Measurements from ENCODE around the gene TERT.
A peak's percentile ranks its signal among the peaks of the same experiment; 100 is the strongest.

TERT gene

DNA sequence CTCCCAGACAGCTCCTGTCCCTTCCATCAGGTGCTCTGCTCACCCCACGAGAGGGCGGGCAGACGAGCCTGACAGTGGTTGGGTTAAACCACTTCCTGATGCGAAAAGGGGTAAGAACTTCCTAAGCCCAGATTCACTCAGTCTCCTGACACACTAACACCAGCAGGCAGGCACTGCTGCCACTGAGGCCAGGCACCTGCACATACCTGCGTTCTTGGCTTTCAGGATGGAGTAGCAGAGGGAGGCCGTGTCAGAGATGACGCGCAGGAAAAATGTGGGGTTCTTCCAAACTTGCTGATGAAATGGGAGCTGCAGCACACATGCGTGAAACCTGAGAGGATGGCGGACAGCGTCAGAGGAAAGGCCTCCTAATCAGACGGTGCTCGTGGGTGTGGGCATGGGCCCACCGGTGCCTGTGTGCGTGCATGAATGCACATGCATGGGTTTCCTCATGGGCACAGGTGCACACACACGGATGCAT, 39.7 kb downstream of the TERT start:
- DNase-seq, result peak; percentile 22

DNA sequence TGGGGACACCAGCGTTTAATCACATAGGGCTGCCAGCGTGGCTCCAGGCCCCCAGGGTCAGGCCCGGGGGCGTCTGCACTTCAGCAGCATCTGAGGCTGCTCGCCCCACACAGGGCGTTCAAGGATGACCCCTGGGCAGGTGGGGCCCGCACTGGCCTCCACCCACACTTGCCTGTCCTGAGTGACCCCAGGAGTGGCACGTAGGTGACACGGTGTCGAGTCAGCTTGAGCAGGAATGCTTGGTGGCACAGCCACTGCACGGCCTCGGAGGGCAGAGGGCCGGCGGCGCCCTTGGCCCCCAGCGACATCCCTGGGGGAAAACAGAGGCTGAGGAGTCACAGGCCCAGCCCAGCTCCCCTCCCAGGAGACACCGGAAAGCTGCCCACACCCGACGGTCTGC, 40.7 kb downstream of the TERT start:
- no peak for DNase-seq

DNA sequence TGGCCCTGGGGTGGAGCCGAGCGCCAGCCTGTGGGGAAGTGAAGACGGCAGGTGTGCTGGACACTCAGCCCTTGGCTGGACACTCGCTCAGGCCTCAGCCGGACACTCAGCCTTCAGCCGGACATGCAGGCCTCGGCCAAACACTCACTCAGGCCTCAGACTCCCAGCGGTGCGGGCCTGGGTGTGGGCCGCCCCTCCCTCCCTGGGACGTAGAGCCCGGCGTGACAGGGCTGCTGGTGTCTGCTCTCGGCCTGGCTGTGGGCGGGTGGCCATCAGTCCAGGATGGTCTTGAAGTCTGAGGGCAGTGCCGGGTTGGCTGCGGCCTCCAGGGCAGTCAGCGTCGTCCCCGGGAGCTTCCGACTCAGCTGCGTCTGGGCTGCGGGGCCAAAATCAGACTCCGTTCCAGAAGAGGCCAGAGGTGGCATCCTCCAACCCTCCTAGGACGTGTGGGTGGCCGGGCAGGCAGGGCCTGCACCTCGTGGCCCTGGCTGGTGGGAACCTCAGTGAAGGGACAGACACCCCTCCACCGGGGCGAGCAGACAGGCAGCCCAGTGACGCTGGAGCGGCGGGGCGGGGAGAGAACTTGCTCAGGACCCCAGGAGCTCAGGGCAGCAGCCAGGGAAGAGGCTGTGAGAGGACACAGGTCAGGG, 41.3 kb downstream of the TERT start:
- no peak for DNase-seq

DNA sequence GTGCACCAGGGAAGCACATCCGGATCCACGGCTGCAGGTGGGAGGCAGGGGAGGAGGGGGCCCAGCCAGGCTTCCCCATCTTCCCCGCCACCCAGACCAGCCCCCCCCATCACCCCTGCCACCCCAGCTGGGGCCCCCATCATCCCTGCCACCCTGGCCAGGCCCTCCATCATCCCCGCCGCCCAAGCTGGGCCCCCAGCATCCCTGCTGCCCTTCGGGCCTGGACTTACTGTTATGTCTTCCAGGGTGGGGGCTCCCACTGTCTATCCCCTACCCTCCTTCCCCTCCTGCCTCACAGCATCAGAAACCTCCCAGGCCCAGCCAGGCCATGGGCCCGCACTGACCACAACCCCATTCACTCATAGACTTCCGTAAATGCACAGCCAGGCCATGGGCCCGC, 42.2 kb downstream of the TERT start:
- DNase-seq, result no peak

DNA sequence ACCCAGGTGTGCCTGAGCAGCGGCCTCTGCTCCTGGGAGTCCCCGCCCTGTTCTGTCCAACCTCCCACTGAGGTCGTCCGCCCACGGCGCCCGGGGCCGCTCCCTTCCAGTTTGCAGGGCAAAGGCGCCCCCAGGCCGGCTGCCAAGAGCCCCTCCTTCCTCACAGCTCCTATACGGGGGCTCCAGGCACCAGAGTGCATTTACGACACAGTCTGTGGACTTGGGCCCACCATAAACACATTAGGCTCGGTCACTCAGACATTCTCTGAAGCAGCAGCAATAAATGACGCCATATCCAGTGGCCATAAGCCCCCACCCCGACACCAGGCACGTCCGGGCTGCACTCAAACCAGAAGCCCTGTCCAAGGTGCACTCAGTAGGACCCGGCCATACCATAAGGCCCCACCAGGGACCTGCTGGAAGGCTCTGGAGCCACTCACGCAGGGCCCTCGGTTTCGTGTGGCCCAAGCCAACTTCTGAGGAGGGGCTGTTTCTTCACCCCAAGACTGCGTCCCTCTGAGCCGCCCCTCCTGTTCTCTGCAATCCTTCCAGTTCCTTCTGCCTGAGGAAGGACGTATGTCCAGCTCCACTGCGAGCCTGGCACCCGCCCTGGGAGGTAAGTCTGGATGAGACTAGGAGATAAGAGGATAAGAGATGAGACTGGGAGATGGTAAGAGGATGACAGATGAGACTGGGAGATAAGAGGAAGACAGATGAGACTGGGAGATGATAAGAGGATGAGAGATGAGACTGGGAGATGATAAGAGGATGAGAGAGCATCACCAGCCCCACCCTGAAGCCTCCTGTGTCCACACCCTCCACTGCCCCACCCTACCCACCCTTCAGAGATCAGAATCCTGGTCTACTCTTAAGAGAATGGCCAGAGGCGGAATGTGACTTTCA, 42.9 kb downstream of the TERT start:
- DNase-seq, result no peak

DNA sequence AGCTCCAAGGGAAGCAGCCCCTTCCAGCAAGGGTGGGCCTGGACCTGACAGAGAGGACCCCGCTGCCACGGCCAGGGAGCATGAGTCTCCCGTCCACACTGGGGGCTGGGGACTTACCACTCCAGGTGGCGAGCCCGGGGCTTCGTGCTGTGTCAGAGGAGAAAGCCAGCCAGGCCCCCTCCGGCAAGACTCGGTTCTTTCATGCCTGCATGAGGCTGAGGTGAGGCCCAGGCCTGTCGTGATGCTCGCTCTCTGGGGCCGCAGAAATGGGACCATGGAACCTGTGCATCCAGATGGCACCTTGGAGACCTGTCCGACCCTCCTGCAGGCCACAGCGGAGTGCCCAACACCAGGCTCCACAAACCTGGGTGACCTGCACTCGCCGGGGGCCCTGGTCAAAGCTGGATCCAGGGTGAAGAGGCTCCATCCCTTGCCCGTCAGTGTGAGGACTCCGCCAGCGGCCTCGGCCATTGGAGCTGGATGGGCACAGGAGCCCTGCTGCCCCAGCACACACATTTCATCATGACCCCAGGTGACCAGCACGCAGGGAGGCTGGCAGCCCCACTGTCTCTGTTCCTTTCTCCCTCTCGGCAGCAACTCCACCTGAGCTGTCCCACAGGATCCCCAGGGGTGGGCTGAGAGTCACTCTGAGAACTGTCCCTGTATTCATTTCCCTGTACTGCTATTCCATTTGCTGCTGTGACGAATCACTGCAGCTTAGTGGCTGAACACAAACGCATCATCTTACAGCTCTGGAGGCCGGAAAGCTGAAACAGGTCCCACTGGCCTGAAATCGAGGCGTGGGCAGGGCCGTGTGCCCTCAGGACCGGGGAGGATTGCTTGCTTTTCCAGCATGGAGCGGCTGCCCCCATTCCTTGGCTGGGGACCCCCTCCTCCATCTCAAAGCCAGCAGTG, 45.2 kb downstream of the TERT start:
- no peak for DNase-seq

DNA sequence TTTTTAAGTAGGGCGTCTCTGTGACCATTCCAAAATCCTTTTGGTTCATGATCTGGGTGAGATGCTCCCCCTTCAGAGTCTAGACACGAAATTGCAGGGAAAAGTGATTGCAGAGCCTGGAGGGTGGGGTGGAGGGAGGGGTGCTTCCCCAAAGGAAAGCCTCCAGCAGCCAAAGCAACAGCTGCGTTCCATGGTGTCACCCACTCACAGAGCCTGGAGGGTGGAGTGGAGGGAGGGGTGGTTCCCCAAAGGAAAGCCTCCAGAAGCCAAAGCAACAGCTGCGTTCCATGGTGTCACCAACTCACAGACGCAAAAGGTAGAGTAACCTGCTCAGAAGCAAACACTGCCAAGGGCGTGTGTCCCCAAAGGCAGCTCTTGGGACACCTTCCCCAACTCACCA, 47.1 kb downstream of the TERT start:
- no peak for DNase-seq

DNA sequence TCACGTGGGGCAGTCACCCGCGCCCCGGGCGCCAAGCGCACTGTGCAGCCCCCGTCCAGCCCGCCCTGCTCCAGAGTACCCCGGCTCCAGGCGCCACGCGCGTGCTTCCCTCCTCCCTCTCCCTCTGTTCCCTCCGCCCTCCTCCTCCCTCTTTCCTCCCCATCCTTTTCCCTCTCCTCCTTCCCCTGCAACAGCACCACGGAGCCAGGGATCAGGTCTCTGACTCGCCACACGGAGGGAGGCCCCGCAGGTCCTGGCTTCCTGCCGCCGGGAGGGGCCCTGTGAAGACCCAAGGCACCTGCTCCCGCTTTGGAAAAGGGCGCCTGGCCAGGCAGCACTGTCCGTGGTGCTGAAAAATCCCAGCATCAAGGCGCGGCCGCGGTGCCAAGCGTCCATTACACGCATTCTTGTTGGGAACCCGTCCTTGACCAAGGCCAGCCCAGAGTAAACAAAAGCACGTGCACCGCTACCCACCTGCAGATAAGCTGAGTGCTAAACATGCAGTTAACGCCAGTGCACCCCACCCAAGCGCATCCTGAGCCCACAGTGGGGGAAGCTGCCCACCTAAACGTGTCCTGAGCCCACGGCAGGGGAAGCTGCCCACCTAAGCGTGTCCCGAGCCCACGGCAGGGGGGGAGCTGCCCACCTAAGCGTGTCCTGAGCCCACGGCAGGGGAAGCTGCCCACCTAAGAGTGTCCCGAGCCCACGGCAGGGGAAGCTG, 48.0 kb downstream of the TERT start:
- DNase-seq, result no peak

DNA sequence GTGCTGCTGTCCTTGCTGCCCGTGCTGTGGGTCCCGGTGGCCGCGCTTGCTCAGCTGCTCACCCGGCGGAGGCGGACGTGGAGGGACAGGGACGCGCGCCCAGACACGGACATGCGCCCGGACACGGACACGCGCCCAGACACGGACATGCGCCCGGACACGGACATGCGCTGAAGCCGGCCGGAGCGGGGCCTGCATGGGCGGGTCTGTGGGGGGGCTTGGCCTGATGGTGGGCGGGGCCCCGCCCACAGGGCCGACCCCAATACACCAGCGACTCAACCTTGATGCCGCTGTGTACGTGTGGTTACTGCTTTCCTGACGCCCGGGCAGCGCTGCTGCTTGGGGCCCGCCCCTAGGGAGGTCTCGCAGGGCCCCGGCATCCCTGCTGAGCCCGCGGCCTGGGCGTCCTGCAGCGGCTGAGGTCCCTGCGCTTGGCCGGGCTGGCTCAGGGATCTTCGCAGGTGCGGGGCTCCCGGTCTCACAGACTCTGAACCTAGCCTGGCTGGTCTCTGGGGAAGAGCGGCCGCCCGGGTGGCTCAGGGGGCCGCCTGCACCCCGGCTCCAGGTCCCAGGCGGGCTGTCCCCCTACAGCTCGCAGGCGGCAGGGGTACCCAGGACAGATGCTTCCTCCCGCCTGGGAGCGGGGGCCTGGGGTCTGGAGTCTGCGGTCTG, 48.8 kb downstream of the TERT start:
- DNase-seq, result no peak

DNA sequence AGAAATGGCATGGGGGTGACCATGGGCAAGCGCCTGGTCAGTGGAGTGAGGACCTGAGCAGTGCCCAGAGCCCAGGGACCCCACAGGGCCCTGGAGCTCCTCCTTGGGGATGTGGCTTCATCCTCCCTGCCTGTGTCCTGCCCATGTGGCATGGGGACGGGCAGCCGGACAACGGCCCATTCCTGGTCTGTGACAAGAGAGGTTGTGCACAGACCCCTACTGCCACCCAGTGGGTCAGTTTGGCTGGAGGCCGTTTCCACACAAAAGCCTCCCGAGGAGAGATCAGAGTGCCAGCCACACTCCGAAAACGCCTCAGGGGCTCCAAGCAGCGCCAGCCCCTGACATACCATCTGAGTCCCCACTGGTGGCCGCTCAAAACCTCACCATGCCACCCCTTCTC, 49.9 kb downstream of the TERT start:
- no peak for DNase-seq

DNA sequence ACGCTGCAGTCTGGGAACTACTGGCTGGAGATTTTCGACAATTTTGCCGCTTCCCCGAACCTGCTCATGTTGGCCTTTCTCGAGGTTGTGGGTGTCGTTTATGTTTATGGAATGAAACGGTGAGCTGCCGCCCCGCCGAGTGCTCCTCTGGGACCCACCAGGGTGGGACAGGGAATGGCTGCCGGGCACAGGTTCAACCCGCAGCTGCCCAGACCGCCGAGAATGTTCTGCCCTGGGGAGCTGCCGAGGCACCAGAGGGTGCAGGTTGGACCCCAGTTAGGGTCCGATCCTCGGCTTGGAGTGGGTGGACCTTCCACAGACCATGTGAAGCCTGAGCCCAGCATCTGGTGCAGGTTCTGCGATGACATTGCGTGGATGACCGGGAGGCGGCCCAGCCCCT, 50.6 kb downstream of the TERT start:
- no peak for DNase-seq

DNA sequence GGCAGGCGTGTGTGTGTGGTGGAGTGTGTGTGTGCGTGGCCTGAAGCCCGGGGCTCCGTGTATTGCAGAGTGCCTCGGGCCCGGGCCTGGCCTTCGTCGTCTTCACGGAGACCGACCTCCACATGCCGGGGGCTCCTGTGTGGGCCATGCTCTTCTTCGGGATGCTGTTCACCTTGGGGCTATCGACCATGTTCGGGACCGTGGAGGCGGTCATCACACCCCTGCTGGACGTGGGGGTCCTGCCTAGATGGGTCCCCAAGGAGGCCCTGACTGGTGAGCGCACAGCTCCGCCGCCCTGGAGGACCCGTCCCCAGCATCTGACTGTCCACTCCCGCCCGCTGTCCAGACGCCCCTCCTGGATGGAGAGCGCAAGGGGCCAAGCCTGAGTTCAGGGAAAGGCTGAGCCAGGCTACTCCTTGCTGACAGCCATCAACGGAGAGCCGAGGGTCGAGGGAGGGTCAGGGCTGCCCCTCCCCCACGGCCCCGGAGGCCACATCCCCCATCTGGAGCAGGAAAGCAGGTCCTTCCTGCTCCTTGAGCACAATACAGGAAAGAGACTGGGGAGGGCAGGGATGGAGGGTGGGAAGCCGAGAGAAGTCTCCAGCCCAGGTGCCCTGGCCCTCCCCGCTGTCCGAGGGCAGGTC, 51.3 kb downstream of the TERT start:
- DNase-seq, result no peak

DNA sequence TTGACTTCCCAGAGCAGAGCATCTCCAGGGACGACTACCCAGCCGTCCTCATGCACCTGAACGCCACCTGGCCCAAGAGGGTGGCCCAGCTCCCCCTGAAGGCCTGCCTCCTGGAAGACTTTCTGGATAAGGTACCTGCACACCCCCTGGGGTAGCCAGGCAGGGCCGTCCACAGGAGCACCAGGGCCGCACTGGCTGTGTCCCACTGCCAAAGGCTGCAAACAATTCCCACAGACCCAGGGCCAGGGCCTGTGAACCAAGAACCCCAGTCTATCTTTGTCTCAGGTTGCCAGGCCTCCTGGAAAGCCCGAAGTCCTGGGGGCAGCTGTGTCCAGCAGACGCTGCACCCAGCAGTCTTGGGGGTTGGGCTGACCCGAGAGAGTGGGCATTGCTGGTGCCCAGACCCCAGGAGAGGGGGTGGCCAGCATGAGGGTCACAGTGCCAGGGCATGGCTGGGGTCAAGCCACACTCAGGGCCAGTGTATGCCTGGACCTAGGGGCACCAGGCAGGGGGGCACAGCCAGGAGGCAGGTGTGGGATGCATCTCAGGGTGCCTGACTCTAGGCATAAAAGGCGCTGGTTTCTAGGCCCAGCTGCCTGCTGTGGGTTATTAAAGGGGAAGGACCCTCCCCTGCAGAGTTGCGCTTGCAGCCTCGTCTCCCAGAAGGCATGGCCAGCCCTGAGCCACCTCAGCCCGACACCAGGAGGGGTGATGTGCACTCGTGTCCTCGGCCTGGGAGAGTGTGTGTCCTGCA, 52.0 kb downstream of the TERT start:
- no peak for DNase-seq

DNA sequence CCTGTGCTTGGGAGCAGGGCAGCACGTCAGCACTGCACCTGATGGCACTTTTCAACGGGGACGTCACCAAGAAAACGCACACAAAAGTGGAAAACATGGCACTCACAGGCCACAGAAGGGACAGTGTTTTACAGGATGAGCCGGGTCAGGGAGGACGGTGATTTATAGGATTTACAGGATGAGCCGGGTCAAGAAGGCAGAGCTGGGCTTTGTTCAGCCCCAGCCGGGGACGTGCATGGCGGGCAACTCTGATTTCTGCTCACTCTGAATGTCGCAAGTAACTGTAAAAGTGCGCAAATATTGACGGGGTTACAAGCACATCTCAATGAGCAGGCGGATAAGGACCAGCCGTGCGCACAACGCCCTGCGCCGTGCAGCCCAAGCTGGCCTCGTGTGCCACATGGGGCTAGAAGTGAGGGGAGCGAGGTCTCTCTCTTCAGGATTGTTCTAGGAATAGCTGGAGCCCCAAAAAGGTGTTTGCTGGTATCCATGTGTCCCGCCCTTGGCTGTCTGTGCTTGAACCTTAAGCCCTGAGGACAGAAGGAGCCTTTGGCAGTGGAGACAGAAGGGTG, 53.3 kb downstream of the TERT start:
- no peak for DNase-seq

DNA sequence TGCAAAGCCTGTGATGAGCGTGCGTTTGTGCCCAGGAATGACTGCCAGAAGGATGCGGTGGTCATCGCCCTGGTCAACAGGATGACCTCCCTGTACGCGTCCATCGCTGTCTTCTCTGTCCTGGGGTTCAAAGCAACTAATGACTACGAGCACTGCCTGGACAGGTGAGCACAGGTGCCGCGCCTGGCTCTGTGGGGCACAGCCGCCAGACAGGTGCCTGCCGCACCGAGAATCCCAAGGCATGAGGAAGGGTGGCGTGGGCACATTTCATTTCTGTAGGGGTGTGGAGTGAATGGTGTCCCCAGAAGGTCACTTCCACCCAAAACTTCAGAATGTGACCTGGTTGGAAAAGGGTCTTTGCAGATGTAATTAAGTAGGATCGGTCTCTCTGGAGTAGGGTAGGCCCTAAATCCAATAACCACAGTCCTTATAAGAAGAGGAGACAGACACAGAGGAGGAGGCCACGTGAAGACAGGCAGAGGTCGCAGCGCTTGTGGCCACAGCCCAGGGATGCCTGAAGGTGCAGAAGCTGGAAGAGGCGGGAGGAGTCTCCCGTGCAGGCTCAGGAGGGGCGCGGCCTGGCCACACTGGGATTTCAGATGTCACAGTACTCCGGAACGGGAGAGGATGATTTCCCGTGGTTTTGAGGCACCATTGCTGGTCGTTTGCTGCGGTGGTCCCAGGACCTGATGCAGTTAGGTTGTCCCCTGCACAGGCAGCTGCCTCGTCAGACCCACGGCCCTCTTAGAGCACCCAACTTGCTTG, 54.2 kb downstream of the TERT start:
- DNase-seq, result no peak

DNA sequence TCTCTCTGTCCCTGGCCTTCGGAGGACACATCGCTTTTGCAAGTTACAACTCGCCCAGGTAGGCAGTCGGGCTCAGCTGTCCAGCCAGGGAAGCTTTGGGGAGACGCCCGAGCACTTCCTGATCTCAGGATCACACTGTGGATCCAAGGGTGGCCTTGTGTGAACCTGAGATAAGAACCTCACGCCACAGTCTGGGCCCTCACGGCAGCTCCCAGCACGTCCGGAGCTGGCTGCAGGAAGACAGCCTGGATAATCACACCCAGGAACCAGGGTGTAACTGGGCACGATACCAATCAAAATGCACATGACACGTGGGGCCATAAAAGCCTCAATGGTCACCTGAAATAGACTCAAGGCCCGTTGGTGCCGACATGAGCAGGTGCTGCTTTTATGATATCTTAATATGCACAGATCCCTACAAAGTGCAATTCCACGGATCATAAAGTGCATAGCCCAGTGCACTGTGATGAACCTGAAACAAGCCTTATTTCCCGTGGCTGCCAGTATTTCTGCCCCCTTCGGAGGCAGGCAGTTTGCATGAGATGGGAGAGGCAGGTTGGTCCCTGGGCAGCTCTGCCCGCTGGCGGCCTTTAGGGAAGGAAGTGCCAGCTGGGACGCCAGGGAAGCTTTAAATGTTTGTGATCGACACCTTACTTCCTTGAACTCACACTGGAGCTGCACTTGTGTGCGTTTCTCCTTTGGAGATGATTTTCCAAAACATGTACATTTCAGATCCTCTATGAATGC, 55.2 kb downstream of the TERT start:
- no peak for DNase-seq

DNA sequence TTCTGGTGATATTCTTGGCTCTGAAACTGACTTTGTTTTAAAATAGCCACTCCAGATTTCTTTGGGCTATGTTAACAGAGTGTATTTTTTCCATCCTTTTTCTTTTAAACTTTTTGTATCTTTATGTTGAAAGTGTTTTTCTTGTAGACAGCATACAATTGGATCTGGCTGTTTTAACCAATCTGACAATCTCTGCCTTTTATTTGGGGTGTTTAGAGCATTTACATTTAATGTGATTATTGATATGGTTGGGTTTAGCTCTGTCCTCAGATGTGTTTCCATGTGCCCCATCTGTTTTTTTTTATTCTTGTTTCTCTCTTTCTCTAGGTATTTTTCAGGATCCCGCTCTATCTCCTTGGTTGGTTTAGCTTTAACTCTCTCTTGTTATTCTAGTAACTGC, 59.0 kb downstream of the TERT start:
- no peak for DNase-seq

DNA sequence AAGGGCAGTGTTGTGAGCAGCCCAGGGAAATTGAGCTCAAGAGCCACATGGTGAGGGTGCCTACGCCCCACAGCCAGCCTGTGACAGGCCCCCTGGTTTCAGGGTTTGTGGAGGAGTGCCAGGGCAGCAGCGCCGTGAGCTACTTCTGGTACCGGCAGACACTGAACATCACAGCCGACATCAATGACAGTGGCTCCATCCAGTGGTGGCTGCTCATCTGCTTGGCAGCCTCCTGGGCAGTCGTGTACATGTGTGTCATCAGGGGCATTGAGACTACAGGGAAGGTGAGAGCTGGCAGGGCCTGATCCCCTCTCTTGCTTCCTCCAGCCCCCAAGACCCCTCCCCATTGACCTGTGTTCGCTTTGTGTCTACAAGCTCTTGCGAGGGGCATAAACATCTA, 59.5 kb downstream of the TERT start:
- no peak for DNase-seq

DNA sequence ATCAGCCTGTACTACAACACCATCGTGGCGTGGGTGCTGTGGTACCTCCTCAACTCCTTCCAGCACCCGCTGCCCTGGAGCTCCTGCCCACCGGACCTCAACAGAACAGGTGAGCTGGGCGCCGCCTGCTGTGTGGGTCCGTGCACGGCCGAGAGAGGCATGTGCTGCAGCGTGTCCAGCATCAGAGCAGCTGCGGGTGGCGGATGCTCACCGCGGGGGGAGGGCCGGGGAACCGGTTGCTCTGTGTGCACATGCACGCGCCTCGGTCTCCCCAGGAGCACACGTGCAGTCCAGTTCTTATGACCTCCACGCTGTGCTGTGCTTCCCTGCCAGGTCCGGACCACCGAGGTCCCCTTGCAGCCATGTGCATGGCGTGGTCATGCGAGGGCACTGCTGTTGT, 62.1 kb downstream of the TERT start:
- no peak for DNase-seq

Data from stimulated activated CD4-positive, alpha-beta T cell treated with anti-CD3 and anti-CD28 coated beads, Interleukin-1b, Interleukin-23, amount 100 ng/mL, for 48 hours (primary cell).